Astrocyte (in vitro differentiated cells and primary cell): ENCODE results near the gene HMOX2. TPM values are rescaled to one million over a fixed set of nuclear protein-coding genes. Genes with fewer than 3 reads are reported as not detected.

Source experiments
- DNase-seq: peaks from one replicate; pipeline ENCODE4 v3.0.0-alpha.2; 2010; ENCODE audit warnings: low read depth
- FAIRE-seq: peaks from 2 replicates; lab custom pipeline; 2011; peaks lifted over from hg19 to GRCh38; lab: Jason Lieb, UNC
- H2AFZ ChIP-seq: 2 replicates; pipeline ENCODE4 v1.6.0; 2012; ENCODE audit warnings: low read depth, low read length, inconsistent platforms
- H3K27ac ChIP-seq: 2 replicates; pipeline ENCODE4 v1.5.1; 2011; ENCODE audit warnings: low read depth, low read length, inconsistent platforms
- H3K27me3 ChIP-seq: 2 replicates; pipeline ENCODE4 v1.6.0; 2011; ENCODE audit warnings: low read length, inconsistent platforms; ENCODE audit not compliant: insufficient read depth
- H3K36me3 ChIP-seq: 2 replicates; pipeline ENCODE4 v1.5.1; 2011; ENCODE audit warnings: low read length, inconsistent platforms; ENCODE audit not compliant: insufficient read depth
- H3K4me1 ChIP-seq: 2 replicates; pipeline ENCODE4 v1.5.1; 2011; ENCODE audit warnings: low read length, inconsistent platforms; ENCODE audit not compliant: insufficient read depth
- H3K4me2 ChIP-seq: 2 replicates; pipeline ENCODE4 v1.6.0; 2012; ENCODE audit warnings: low read length, inconsistent platforms
- H3K4me3 ChIP-seq: 2 replicates; pipeline ENCODE4 v1.5.1; 2011; ENCODE audit warnings: low read depth, mild to moderate bottlenecking, low read length, inconsistent platforms; ENCODE audit not compliant: insufficient read depth
- H3K79me2 ChIP-seq: 2 replicates; pipeline ENCODE4 v1.6.0; 2012; ENCODE audit warnings: mild to moderate bottlenecking, low read length, inconsistent platforms; ENCODE audit not compliant: insufficient read depth
- H3K9ac ChIP-seq: 2 replicates; pipeline ENCODE4 v1.6.0; 2012; ENCODE audit warnings: mild to moderate bottlenecking, low read length, inconsistent platforms
- H3K9me3 ChIP-seq: 2 replicates; pipeline ENCODE4 v1.5.1; 2012; ENCODE audit warnings: low read depth, mild to moderate bottlenecking, low read length, inconsistent platforms; ENCODE audit not compliant: insufficient read depth
- H4K20me1 ChIP-seq: 2 replicates; pipeline ENCODE4 v1.6.0; 2012; ENCODE audit warnings: low read length, inconsistent platforms; ENCODE audit not compliant: insufficient read depth
- H3K27ac Mint-ChIP-seq: one replicate; pipeline ENCODE4 v1.8.0; 2021; ENCODE audit warnings: mild to moderate bottlenecking, mixed read lengths; ENCODE audit not compliant: unreplicated experiment
- H3K27me3 Mint-ChIP-seq: one replicate; pipeline ENCODE4 v1.8.0; 2021; ENCODE audit warnings: low read depth, mixed read lengths; ENCODE audit not compliant: unreplicated experiment
- H3K36me3 Mint-ChIP-seq: one replicate; pipeline ENCODE4 v1.8.0; 2021; ENCODE audit warnings: low read depth, mixed read lengths; ENCODE audit not compliant: unreplicated experiment
- H3K4me1 Mint-ChIP-seq: one replicate; pipeline ENCODE4 v1.8.0; 2021; ENCODE audit warnings: low read depth, mixed read lengths; ENCODE audit not compliant: unreplicated experiment
- H3K4me3 Mint-ChIP-seq: one replicate; pipeline ENCODE4 v1.8.0; 2021; ENCODE audit warnings: mild to moderate bottlenecking, moderate library complexity, mixed read lengths; ENCODE audit not compliant: unreplicated experiment
- H3K9me3 Mint-ChIP-seq: one replicate; pipeline ENCODE4 v1.8.0; 2021; ENCODE audit warnings: mild to moderate bottlenecking, mixed read lengths; ENCODE audit not compliant: unreplicated experiment
- EZH2 ChIP-seq: IDR thresholded peaks from 2 replicates; pipeline ENCODE4 v1.6.1; 2012; ENCODE audit warnings: mild to moderate bottlenecking, low read length, inconsistent platforms; ENCODE audit not compliant: insufficient read depth
- total RNA-seq: library from RNA; stranded (reverse); gene quantifications from 2 replicates; pipeline ENCODE4 v1.2.1, GENCODE V29; 2021
- TF ChIP-seq, protein P1 (sequence below): IDR thresholded peaks from 2 replicates; pipeline ENCODE4 v1.5.1; 2011; ENCODE audit warnings: low read depth, mild to moderate bottlenecking, inconsistent platforms, low read length, moderate library complexity; ENCODE audit not compliant: insufficient read depth

The HMOX2 gene
- total RNA-seq, 1 donor from 2014 or later = 64.9 TPM

GRCh38 chr16:4557973-4558372, 81.8 kb downstream of the HMOX2 start:
- H3K4me2 ChIP-seq = no peak overlapping the region
- no peaks in the 10 kb centered on the region for H3K36me3 ChIP-seq
- H3K27me3 ChIP-seq = peaks cover 8% of the 10 kb centered on the region
- no peak for DNase-seq
- H3K79me2 ChIP-seq = no peaks in the 10 kb centered on the region
- Mint-ChIP-seq H3K27ac (no peak overlapping the region), H3K9me3 (no peaks in the 10 kb centered on the region), H3K27me3 (peaks cover 12% of the 10 kb centered on the region), H3K4me1 (no peaks in the 10 kb centered on the region), H3K36me3 (peaks cover 1% of the 10 kb centered on the region), H3K4me3 (no peak overlapping the region)
- no peak overlapping the region for H3K4me3 ChIP-seq
- TF ChIP-seq, protein P1, sequence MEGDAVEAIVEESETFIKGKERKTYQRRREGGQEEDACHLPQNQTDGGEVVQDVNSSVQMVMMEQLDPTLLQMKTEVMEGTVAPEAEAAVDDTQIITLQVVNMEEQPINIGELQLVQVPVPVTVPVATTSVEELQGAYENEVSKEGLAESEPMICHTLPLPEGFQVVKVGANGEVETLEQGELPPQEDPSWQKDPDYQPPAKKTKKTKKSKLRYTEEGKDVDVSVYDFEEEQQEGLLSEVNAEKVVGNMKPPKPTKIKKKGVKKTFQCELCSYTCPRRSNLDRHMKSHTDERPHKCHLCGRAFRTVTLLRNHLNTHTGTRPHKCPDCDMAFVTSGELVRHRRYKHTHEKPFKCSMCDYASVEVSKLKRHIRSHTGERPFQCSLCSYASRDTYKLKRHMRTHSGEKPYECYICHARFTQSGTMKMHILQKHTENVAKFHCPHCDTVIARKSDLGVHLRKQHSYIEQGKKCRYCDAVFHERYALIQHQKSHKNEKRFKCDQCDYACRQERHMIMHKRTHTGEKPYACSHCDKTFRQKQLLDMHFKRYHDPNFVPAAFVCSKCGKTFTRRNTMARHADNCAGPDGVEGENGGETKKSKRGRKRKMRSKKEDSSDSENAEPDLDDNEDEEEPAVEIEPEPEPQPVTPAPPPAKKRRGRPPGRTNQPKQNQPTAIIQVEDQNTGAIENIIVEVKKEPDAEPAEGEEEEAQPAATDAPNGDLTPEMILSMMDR = no peak
- no peak for TF ChIP-seq EZH2
- no peak for FAIRE-seq
- H3K4me1 ChIP-seq = no peaks in the 10 kb centered on the region
- H4K20me1 ChIP-seq = no peaks in the 10 kb centered on the region
- no peak overlapping the region for H3K27ac ChIP-seq
- H3K9ac ChIP-seq = no peak overlapping the region
- no peak overlapping the region for H2AFZ ChIP-seq
- H3K9me3 ChIP-seq = no peaks in the 10 kb centered on the region

Other genes starting within 250 kb of the HMOX2 start
- gene SRL, start 234.3 kb upstream of the HMOX2 start, total RNA-seq = not detected in 2 replicates
- 6.1 and 7.7 TPM in 2 replicates for gene TFAP4, start 203.4 kb upstream of the HMOX2 start, total RNA-seq
- gene GLIS2, start 160.3 kb upstream of the HMOX2 start, total RNA-seq = 16.5 and 18.9 TPM in 2 replicates
- gene PAM16, start 125.1 kb upstream of the HMOX2 start, total RNA-seq = 50.7 and 51.9 TPM in 2 replicates
- gene VASN, start 104.5 kb upstream of the HMOX2 start, total RNA-seq = 32.0 and 38.7 TPM in 2 replicates
- 25.0 and 26.4 TPM in 2 replicates for gene CORO7, start 59.8 kb upstream of the HMOX2 start, total RNA-seq
- gene DNAJA3, start 50.5 kb upstream of the HMOX2 start, total RNA-seq = 36.4 and 39.8 TPM in 2 replicates
- 28.5 and 31.2 TPM in 2 replicates for gene NMRAL1, start 1.8 kb upstream of the HMOX2 start, total RNA-seq
- gene CDIP1, start 62.4 kb downstream of the HMOX2 start, total RNA-seq = 56.9 and 64.7 TPM in 2 replicates
- gene C16orf96, start 79.9 kb downstream of the HMOX2 start, total RNA-seq = 0.20 and 0.38 TPM in 2 replicates
- gene UBALD1, start 138.5 kb downstream of the HMOX2 start, total RNA-seq = 49.8 and 53.0 TPM in 2 replicates
- gene MGRN1, start 148.4 kb downstream of the HMOX2 start, total RNA-seq = 89.0 and 91.5 TPM in 2 replicates
- 42.2 and 43.6 TPM in 2 replicates for gene NUDT16L1, start 217.2 kb downstream of the HMOX2 start, total RNA-seq